A549 (cell line): ENCODE data around the gene MEPE. TPM values are rescaled to one million over a fixed set of nuclear protein-coding genes. Genes with fewer than 3 reads are reported as not detected.

Source experiments
- ATAC-seq, 2 experiments: fragments of 200-7000 bp in 1 of 2; fragments of >200 bp in 1 of 2; cut with Nextera tagmentation in 1 of 2; cut with Tn5 transposase in 1 of 2; 3 replicates each; pipeline versions ENCODE4 v1.8.0 to v1.9.1; 2018 to 2020; ENCODE audit warnings: mild to moderate bottlenecking in 1 of 2, moderate library complexity in 1 of 2
- CTCF ChIA-PET: fragments of 300-600 bp; sonication (Branson Sonifier 250); formaldehyde crosslinking; extraction: SDS; loops from one replicate; lab custom pipeline; 2021; ENCODE audit warnings: antibody characterized with exemption, inconsistent platforms; lab: Yijun Ruan, JAX
- POLR2A ChIA-PET: fragments of 350-600 bp; formaldehyde crosslinking; extraction: SDS; loops from one replicate; lab custom pipeline; 2021; ENCODE audit warnings: antibody characterized with exemption, inconsistent platforms; lab: Yijun Ruan, JAX
- DNase-seq, 2 experiments: peaks; one replicate each; pipeline versions ENCODE4 v3.0.0 to v3.0.0-alpha.2; 2011 to 2016; ENCODE audit warnings: low read depth in 1 of 2, low spot score in 1 of 2
- FAIRE-seq: peaks from 2 replicates; lab custom pipeline; 2011; peaks lifted over from hg19 to GRCh38; lab: Jason Lieb, UNC
- H3K27ac ChIP-seq, 2 experiments: fragments of >200 bp; sonication (Bioruptor Twin); formaldehyde crosslinking; 3 replicates each; pipeline ENCODE4 v1.5.1; 2016 to 2017
- H3K4me1 ChIP-seq: fragments of >200 bp; sonication (Bioruptor Twin); formaldehyde crosslinking; 3 replicates; pipeline ENCODE4 v1.6.1; 2016
- H3K4me2 ChIP-seq: fragments of >200 bp; sonication (Bioruptor Twin); formaldehyde crosslinking; 3 replicates; pipeline ENCODE4 v1.6.1; 2016
- H3K4me3 ChIP-seq: fragments of >200 bp; sonication (Bioruptor Twin); formaldehyde crosslinking; 3 replicates; pipeline ENCODE4 v1.5.1; 2016
- H3K9me3 ChIP-seq: fragments of >200 bp; sonication (Bioruptor Twin); formaldehyde crosslinking; 3 replicates; pipeline ENCODE4 v1.6.1; 2016
- ATOH8 ChIP-seq: fragments of 250-450 bp; sonication (Bioruptor Pico); IDR thresholded peaks from 2 replicates; pipeline ENCODE4 v1.5.0; 2020; ENCODE audit warnings: low read depth, mild to moderate bottlenecking, moderate library complexity
- BHLHE40 ChIP-seq: IDR thresholded peaks from 2 replicates; pipeline ENCODE4 v1.6.1; 2012; ENCODE audit warnings: low read depth, low read length, inconsistent platforms
- CHD4 ChIP-seq: fragments of 200-600 bp; sonication (generic); IDR thresholded peaks from 2 replicates; pipeline ENCODE4 v1.6.1; 2016; ENCODE audit warnings: antibody characterized with exemption, mild to moderate bottlenecking, borderline replicate concordance
- EHF ChIP-seq: fragments of 250-450 bp; sonication (Bioruptor Pico); IDR thresholded peaks from 2 replicates; pipeline ENCODE4 v1.5.0; 2020; ENCODE audit warnings: mild to moderate bottlenecking
- EHMT2 ChIP-seq: fragments of 200-600 bp; sonication (generic); IDR thresholded peaks from 2 replicates; pipeline ENCODE4 v1.6.1; 2016; ENCODE audit warnings: antibody characterized with exemption, low read depth, mild to moderate bottlenecking, moderate library complexity
- EP300 ChIP-seq, 2 experiments: fragments of >200 bp; sonication (Bioruptor Twin); formaldehyde crosslinking; IDR thresholded peaks; 2 replicates in 1 of 2; 3 replicates in 1 of 2; pipeline ENCODE4 v1.6.1; 2016 to 2017
- ESRRA ChIP-seq: fragments of 150-350 bp; IDR thresholded peaks from 2 replicates; pipeline ENCODE4 v1.6.1; 2014; ENCODE audit warnings: mild to moderate bottlenecking, low read length, borderline replicate concordance
- FOXS1 ChIP-seq: fragments of 250-450 bp; sonication (Bioruptor Pico); IDR thresholded peaks from 2 replicates; pipeline ENCODE4 v1.5.0; 2020; ENCODE audit warnings: mild to moderate bottlenecking, moderate library complexity
- HDAC2 ChIP-seq: fragments of 200-600 bp; sonication (generic); IDR thresholded peaks from 2 replicates; pipeline ENCODE4 v1.6.1; 2016
- HES2 ChIP-seq: fragments of >200 bp; sonication (Bioruptor Twin); formaldehyde crosslinking; IDR thresholded peaks from 2 replicates; pipeline ENCODE4 v1.6.1; 2016
- HOXA7 ChIP-seq: fragments of 250-450 bp; sonication (Bioruptor Pico); IDR thresholded peaks from 2 replicates; pipeline ENCODE4 v1.5.0; 2020; ENCODE audit warnings: mild to moderate bottlenecking, moderate library complexity
- JUN ChIP-seq, 2 experiments: fragments of >200 bp; sonication (Bioruptor Twin); formaldehyde crosslinking; IDR thresholded peaks; 2 replicates in 1 of 2; 3 replicates in 1 of 2; pipeline ENCODE4 v1.6.1; 2016 to 2017
- KDM5A ChIP-seq: fragments of 200-600 bp; sonication (generic); IDR thresholded peaks from 2 replicates; pipeline ENCODE4 v1.6.1; 2016; ENCODE audit warnings: antibody characterized with exemption, mild to moderate bottlenecking
- MAFK ChIP-seq: fragments of 450-650 bp; IDR thresholded peaks from 2 replicates; pipeline ENCODE4 v1.6.1; 2014; ENCODE audit not compliant: partially characterized antibody
- MYC ChIP-seq: IDR thresholded peaks from 2 replicates; pipeline ENCODE4 v1.6.1; 2012; ENCODE audit warnings: mild to moderate bottlenecking, inconsistent platforms, low read length, improper control_type of control experiment, borderline replicate concordance
- POLR2A ChIP-seq: IDR thresholded peaks from 2 replicates; pipeline ENCODE4 v1.6.1; 2012; ENCODE audit warnings: mild to moderate bottlenecking, low read length
- POLR2AphosphoS2 ChIP-seq: conservative IDR thresholded peaks from 2 replicates; pipeline ENCODE4 v1.6.1; 2012; ENCODE audit warnings: low read length, improper control_type of control experiment, inconsistent platforms
- RAD21 ChIP-seq, 2 experiments: fragments of >200 bp in 1 of 2; sonication (Bioruptor Twin) in 1 of 2; formaldehyde crosslinking in 1 of 2; IDR thresholded peaks in 1 of 2; conservative IDR thresholded peaks in 1 of 2; 2 replicates in 1 of 2; 3 replicates in 1 of 2; pipeline ENCODE4 v1.6.1; 2012 to 2018; ENCODE audit warnings: inconsistent platforms in 1 of 2
- RCOR1 ChIP-seq: fragments of 150-350 bp; IDR thresholded peaks from 2 replicates; pipeline ENCODE4 v1.6.1; 2014; ENCODE audit warnings: antibody characterized with exemption, low read length, low read depth
- RNF2 ChIP-seq: fragments of 200-600 bp; sonication (generic); IDR thresholded peaks from 2 replicates; pipeline ENCODE4 v1.6.1; 2016; ENCODE audit warnings: low read depth, mild to moderate bottlenecking, antibody characterized with exemption, moderate library complexity, borderline replicate concordance
- SREBF2 ChIP-seq: fragments of 450-650 bp; IDR thresholded peaks from 2 replicates; pipeline ENCODE4 v1.6.1; 2014; ENCODE audit warnings: mild to moderate bottlenecking, moderate library complexity
- TFCP2L1 ChIP-seq: fragments of 250-450 bp; sonication (Bioruptor Pico); IDR thresholded peaks from 2 replicates; pipeline ENCODE4 v1.5.0; 2021; ENCODE audit warnings: mild to moderate bottlenecking
- WGBS: methylation state at CpG from one replicate; pipeline ENCODE4 v1.1.6; 2017; ENCODE audit errors: missing lambda C conversion rate; 5-methylcytosine and 5-hydroxymethylcytosine counted together
- polyA plus RNA-seq, 4 experiments: library from polyadenylated mRNA; depleted of rRNA in 3 of 4; stranded (reverse); fragments of >200 nt; fragmentation: RNase III in 1 of 4; extraction: RNeasy Plus Mini Kit Qiagen cat#74134 plus additional on column Dnase treatment in 1 of 4; gene quantifications; 2 replicates in 3 of 4; 3 replicates in 1 of 4; pipeline ENCODE4 v1.2.3, GENCODE V29; 2011 to 2017
- TF ChIP-seq, protein P1 (sequence below): IDR thresholded peaks from 2 replicates; pipeline ENCODE4 v1.6.1; 2012
- TF ChIP-seq, protein P2 (sequence below): fragments of 250-450 bp; sonication (Bioruptor Pico); IDR thresholded peaks from 2 replicates; pipeline ENCODE4 v1.5.0; 2021; ENCODE audit warnings: mild to moderate bottlenecking, moderate library complexity, borderline replicate concordance

The MEPE gene
- polyA plus RNA-seq, 2 of the 4 experiments (the other 2 are of a cell fraction), result not detected

DNA sequence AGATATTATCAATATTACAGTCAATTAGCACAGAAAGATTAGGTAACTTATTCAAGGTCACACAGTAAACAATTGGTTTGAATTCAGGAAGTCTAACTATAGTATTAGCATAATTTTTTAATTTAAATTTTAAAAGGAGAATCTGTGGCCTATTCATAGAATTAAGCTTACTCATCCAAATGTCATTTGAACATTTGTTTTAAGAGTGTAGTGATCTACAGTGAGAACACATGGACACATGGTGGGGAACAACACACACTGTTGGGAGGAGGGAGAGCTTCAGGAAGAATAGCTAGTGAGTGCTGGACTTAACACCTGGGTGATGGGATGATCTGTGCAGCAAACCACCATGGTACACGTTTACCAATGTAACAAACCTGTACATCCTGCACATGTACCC, 48.3 kb downstream of the MEPE start:
- POLR2A ChIA-PET, result no interaction called here
- Histone ChIP-seq H3K27ac (no peak overlapping the region), H3K4me2 (no peak overlapping the region), H3K9me3 (no peaks in the 10 kb centered on the region), H3K4me1 (no peaks in the 10 kb centered on the region), H3K4me3 (no peak overlapping the region)
- ATAC-seq (no peak), DNase-seq (no peak), FAIRE-seq (no peak)
- CTCF ChIA-PET, result no interaction called here
- 32% methylated on average over 1 of the region's 1 CpG for WGBS
- no peak for TF ChIP-seq FOXS1 (CRISPR knock-in tag)
- no peak for TF ChIP-seq ATOH8
- no peak for TF ChIP-seq RCOR1
- no peak for TF ChIP-seq KDM5A
- TF ChIP-seq EHMT2, result no peak
- TF ChIP-seq POLR2AphosphoS2, result no peak
- no peak for TF ChIP-seq HOXA7 (CRISPR knock-in tag)
- TF ChIP-seq RAD21 (conservative IDR thresholded peaks at IDR 0.05 in 1 of 2, IDR thresholded peaks at IDR 0.05 in 1 of 2), result no peak
- no peak for TF ChIP-seq CHD4
- no peak for TF ChIP-seq BHLHE40
- no peak for TF ChIP-seq ESRRA
- no peak for TF ChIP-seq HDAC2
- TF ChIP-seq, protein P1, sequence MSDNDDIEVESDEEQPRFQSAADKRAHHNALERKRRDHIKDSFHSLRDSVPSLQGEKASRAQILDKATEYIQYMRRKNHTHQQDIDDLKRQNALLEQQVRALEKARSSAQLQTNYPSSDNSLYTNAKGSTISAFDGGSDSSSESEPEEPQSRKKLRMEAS, result no peak
- no peak for TF ChIP-seq MAFK
- no peak for TF ChIP-seq EP300 (IDR thresholded peaks at IDR 0.05)
- TF ChIP-seq POLR2A, result no peak
- TF ChIP-seq HES2, result no peak
- no peak for TF ChIP-seq JUN (IDR thresholded peaks at IDR 0.05)

DNA sequence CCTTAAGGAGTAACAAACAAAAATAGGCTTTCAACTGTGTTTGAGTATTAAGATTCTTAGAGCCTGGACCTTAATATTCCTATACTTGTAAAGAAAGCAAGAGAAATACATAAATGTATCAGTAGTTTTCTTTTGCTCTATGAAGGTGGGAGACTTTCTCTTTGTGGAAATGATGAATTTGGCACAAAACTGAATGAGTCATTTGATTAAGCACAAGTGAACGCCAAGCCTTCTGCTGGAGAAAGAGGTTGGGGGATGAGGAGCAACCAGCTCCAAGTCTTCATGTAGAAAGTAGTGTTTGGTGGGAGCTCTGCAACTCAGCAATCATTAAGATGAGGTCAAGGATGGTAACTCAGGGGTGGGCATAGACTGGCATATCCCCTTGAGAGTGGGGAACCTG, 49.6 kb downstream of the MEPE start:
- DNase-seq (no peak), FAIRE-seq (no peak), ATAC-seq (no peak)
- H3K4me3 ChIP-seq, result no peak overlapping the region
- H3K4me2 ChIP-seq, result no peak overlapping the region
- ChIA-PET CTCF (interaction anchor here (0.6 to 1.8 kb wide), 2 partner anchors 29 to 338 kb away, joined by 3 to 6 read pairs; no protein-coding TSS in a partner anchor), POLR2A (no interaction called here)
- no peaks in the 10 kb centered on the region for H3K4me1 ChIP-seq
- 48% methylated on average over 1 of the region's 1 CpG for WGBS
- TF ChIP-seq EHF (CRISPR knock-in tag) (no peak), TFCP2L1 (CRISPR knock-in tag) (no peak), ATOH8 (no peak), SREBF2 (no peak), HOXA7 (CRISPR knock-in tag) (no peak), RNF2 (no peak), CHD4 (no peak), MYC (no peak)
- TF ChIP-seq, protein P1, result no peak
- TF ChIP-seq, protein P2, sequence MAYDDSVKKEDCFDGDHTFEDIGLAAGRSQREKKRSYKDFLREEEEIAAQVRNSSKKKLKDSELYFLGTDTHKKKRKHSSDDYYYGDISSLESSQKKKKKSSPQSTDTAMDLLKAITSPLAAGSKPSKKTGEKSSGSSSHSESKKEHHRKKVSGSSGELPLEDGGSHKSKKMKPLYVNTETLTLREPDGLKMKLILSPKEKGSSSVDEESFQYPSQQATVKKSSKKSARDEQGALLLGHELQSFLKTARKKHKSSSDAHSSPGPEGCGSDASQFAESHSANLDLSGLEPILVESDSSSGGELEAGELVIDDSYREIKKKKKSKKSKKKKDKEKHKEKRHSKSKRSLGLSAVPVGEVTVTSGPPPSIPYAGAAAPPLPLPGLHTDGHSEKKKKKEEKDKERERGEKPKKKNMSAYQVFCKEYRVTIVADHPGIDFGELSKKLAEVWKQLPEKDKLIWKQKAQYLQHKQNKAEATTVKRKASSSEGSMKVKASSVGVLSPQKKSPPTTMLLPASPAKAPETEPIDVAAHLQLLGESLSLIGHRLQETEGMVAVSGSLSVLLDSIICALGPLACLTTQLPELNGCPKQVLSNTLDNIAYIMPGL (CRISPR knock-in tag), result no peak
- H3K9me3 ChIP-seq, result no peaks in the 10 kb centered on the region
- H3K27ac ChIP-seq, result no peak overlapping the region
